GM13977 (cell line): ENCODE measurements around the gene SKI.

Experiments
- DNase-seq: peaks from one replicate; pipeline ENCODE4 v3.0.0; 2012; ENCODE audit warnings: low spot score
- CTCF ChIP-seq: IDR thresholded peaks from 2 replicates; pipeline ENCODE4 v1.5.1; 2012; ENCODE audit warnings: mild to moderate bottlenecking, control low read depth; ENCODE audit not compliant: insufficient read depth; ENCODE audit errors: extremely low read depth, missing control alignments
- in situ Hi-C: fragments of 300-500 bp; cut with MboI; formaldehyde crosslinking; loops from one replicate; pipeline ENCODE4 v1.12.0; 2022; ENCODE audit warnings: low sequenced_read_pairs, low pct_unique_long_range_greater_than_20kb, mixed read lengths, inconsistent platforms; ENCODE audit not compliant: unreplicated experiment

Gene SKI

GRCh38 chr1:2213576-2214505, 14.3 kb upstream of the SKI start:
- in situ Hi-C loops: no loop called here
- no peak for DNase-seq
- TF ChIP-seq CTCF: no peak

GRCh38 chr1:2214541-2215241, 13.4 kb upstream of the SKI start:
- no peak for TF ChIP-seq CTCF
- no peak for DNase-seq
- in situ Hi-C loops: no loop called here

- no peak for TF ChIP-seq CTCF
- DNase-seq: no peak
- in situ Hi-C loops: no loop called here
These were observed 12.8 kb upstream of the SKI start for GRCh38 chr1:2215329-2215728.

GRCh38 chr1:2215909-2216766, 12.0 kb upstream of the SKI start:
- in situ Hi-C loops: no loop called here
- DNase-seq: no peak
- no peak for TF ChIP-seq CTCF

- no peak for DNase-seq
- TF ChIP-seq CTCF: no peak
- in situ Hi-C loops: no loop called here
These were observed 11.4 kb upstream of the SKI start for GRCh38 chr1:2216767-2217058.

GRCh38 chr1:2221271-2221670, 6.8 kb upstream of the SKI start:
- in situ Hi-C loops: no loop called here
- no peak for TF ChIP-seq CTCF
- no peak for DNase-seq
